ENCODE data around the gene ANK2. TPM values are rescaled to one million over a fixed set of nuclear protein-coding genes. Genes with fewer than 3 reads are reported as not detected.

ANK2 gene
- total and polyA plus RNA-seq, 4 donors = 231 to 512 (median 262) TPM

DNA sequence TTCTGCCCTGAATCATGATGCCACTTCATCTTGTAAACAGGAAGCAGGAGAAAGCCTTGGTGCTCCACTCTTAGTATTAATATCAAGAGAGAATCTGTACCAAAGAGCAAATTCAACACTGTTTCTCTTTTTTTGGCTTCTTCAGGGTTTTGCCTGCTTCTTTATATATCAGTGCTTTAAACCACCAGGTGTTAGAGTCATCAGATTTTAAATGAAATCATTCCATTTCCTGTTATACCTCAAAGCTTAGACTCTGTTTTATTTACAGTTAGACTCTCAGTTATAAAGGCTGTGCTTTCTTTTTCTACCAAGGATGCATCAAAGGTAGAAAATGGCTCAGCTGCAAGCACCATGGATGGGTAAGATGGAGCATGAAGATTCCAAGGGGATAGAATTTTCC, 361.2 kb downstream of the ANK2 start:
- H3K4me3 ChIP-seq (ENCODE audit: low read depth, low read length) = no peak overlapping the region
- H3K36me3 ChIP-seq (ENCODE audit: control insufficient read depth, insufficient read depth, low read length) = no peaks in the 10 kb centered on the region
- H3K27ac ChIP-seq (ENCODE audit: low read depth, low read length) = no peak overlapping the region
- no peaks in the 10 kb centered on the region for H3K27me3 ChIP-seq (ENCODE audit: control insufficient read depth, insufficient read depth, low read length)
- DNase-seq (ENCODE audit: low read depth in 4 of 6, low spot score in 6 of 6) = no peak
- no peaks in the 10 kb centered on the region for H3K4me1 ChIP-seq (ENCODE audit: control insufficient read depth, insufficient read depth, low read length)
- no peaks in the 10 kb centered on the region for H3K9me3 ChIP-seq (ENCODE audit: control insufficient read depth, insufficient read depth, low read length)

- Histone ChIP-seq H3K27ac (ENCODE audit: low read depth, low read length) (no peak overlapping the region), H3K9me3 (ENCODE audit: control insufficient read depth, insufficient read depth, low read length) (peaks cover 1% of the 10 kb centered on the region), H3K27me3 (ENCODE audit: control insufficient read depth, insufficient read depth, low read length) (no peaks in the 10 kb centered on the region), H3K4me3 (ENCODE audit: low read depth, low read length) (no peak overlapping the region), H3K36me3 (ENCODE audit: control insufficient read depth, insufficient read depth, low read length) (no peaks in the 10 kb centered on the region), H3K4me1 (ENCODE audit: control insufficient read depth, insufficient read depth, low read length) (no peaks in the 10 kb centered on the region)
- WGBS (ENCODE audit: insufficient coverage) = 71% methylated on average over 3 of the region's 4 CpGs
- peak in 1 of 6 donors; percentile 82 for DNase-seq (ENCODE audit: low read depth in 4 of 6, low spot score in 6 of 6)
These were observed 362.1 kb downstream of the ANK2 start for GRCh38 chr4:113411496-113411938.

GRCh38 chr4:113419631-113420030, 370.2 kb downstream of the ANK2 start:
- Histone ChIP-seq H3K4me1 (ENCODE audit: control insufficient read depth, insufficient read depth, low read length) (no peaks in the 10 kb centered on the region), H3K27me3 (ENCODE audit: control insufficient read depth, insufficient read depth, low read length) (no peaks in the 10 kb centered on the region), H3K4me3 (ENCODE audit: low read depth, low read length) (no peak overlapping the region), H3K36me3 (ENCODE audit: control insufficient read depth, insufficient read depth, low read length) (no peaks in the 10 kb centered on the region), H3K9me3 (ENCODE audit: control insufficient read depth, insufficient read depth, low read length) (peaks cover 1% of the 10 kb centered on the region), H3K27ac (ENCODE audit: low read depth, low read length) (no peak overlapping the region)
- WGBS (ENCODE audit: insufficient coverage) = no CpG with 5 or more reads among the region's 2 CpGs
- DNase-seq (ENCODE audit: low read depth in 4 of 6, low spot score in 6 of 6) = no peak

DNA sequence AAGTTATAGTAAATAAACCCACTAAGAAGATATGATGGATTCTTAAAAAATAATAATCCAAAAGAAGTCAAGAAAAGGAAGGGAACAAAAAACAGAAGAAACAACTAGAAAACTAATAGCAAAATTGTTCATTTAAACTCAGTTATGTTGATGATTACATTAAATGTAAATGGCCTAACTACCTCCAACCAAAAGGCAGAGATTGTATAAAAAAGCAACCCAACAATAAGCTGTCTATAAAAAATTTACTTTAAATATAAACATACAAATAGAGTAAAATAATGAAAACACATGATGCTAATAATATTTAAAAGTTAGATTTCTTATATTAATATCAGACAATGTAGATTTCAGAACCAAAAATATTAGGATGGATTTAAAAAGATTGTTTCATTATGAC, 371.5 kb downstream of the ANK2 start:
- Histone ChIP-seq H3K27ac (ENCODE audit: low read depth, low read length) (no peak overlapping the region), H3K36me3 (ENCODE audit: control insufficient read depth, insufficient read depth, low read length) (no peaks in the 10 kb centered on the region), H3K4me3 (ENCODE audit: low read depth, low read length) (no peak overlapping the region), H3K4me1 (ENCODE audit: control insufficient read depth, insufficient read depth, low read length) (no peaks in the 10 kb centered on the region), H3K27me3 (ENCODE audit: control insufficient read depth, insufficient read depth, low read length) (no peaks in the 10 kb centered on the region), H3K9me3 (ENCODE audit: control insufficient read depth, insufficient read depth, low read length) (peaks cover 1% of the 10 kb centered on the region)
- DNase-seq (ENCODE audit: low read depth in 4 of 6, low spot score in 6 of 6) = no peak

DNA sequence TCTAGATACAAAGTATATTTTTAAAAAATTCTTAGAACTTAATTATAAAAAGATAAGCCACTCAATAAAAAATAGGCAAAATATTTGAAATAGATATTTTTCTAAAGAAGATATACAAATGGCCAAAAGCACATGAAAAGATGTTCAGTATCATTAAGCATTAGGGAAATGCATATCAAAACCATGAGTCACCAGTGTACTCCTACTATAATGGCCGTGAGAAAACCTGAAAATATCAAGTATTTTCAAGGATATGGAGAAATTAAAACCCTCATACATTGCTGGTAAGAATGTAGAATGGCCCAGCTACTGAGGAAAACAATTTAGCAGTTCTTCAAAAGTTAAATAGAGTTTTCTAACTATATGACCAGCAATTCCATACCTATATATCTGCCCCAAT, 374.2 kb downstream of the ANK2 start:
- DNase-seq (ENCODE audit: low read depth in 4 of 6, low spot score in 6 of 6) = no peak
- Histone ChIP-seq H3K27me3 (ENCODE audit: control insufficient read depth, insufficient read depth, low read length) (no peaks in the 10 kb centered on the region), H3K36me3 (ENCODE audit: control insufficient read depth, insufficient read depth, low read length) (no peaks in the 10 kb centered on the region), H3K9me3 (ENCODE audit: control insufficient read depth, insufficient read depth, low read length) (no peaks in the 10 kb centered on the region), H3K4me1 (ENCODE audit: control insufficient read depth, insufficient read depth, low read length) (no peaks in the 10 kb centered on the region), H3K4me3 (ENCODE audit: low read depth, low read length) (no peak overlapping the region), H3K27ac (ENCODE audit: low read depth, low read length) (no peak overlapping the region)
- no CpG with 5 or more reads among the region's 1 CpG for WGBS (ENCODE audit: insufficient coverage)

- Histone ChIP-seq H3K27me3 (ENCODE audit: control insufficient read depth, insufficient read depth, low read length) (no peaks in the 10 kb centered on the region), H3K4me1 (ENCODE audit: control insufficient read depth, insufficient read depth, low read length) (no peaks in the 10 kb centered on the region), H3K36me3 (ENCODE audit: control insufficient read depth, insufficient read depth, low read length) (no peaks in the 10 kb centered on the region), H3K9me3 (ENCODE audit: control insufficient read depth, insufficient read depth, low read length) (peaks cover 3% of the 10 kb centered on the region), H3K4me3 (ENCODE audit: low read depth, low read length) (no peak overlapping the region), H3K27ac (ENCODE audit: low read depth, low read length) (no peak overlapping the region)
- no peak for DNase-seq (ENCODE audit: low read depth in 4 of 6, low spot score in 6 of 6)
- no CpG with 5 or more reads among the region's 1 CpG for WGBS (ENCODE audit: insufficient coverage)
These were observed 383.7 kb downstream of the ANK2 start for GRCh38 chr4:113433116-113433515.

Small RNA genes within 50 kb of the gene (small RNA-seq; reads per million reads assigned to genes)
- gene MIR8082 (ENCODE audit: low replicate concordance) (not detected), gene RN7SL184P (ENCODE audit: low replicate concordance) (not detected), gene RNU1-138P (ENCODE audit: low replicate concordance) (0.10 reads per million)

All from spinal cord (tissue), 10 donors.